HG03457 (cell line): Measurements from ENCODE around the gene SLC36A4.
"Not testable (repeated sequence)": the region's sequence is repeated elsewhere in the genome, so short reads cannot be mapped to it uniquely, and the experiment has no call there.

Source experiments
- ATAC-seq: cut with Tn5 transposase; IDR thresholded peaks from one replicate; pipeline ENCODE4 v1.9.1; 2021; ENCODE audit warnings: moderate number of reproducible peaks; ENCODE audit not compliant: unreplicated experiment

SLC36A4 gene

GRCh38 chr11:93123351-93123898 is 74.4 kb downstream of the SLC36A4 start:
- ATAC-seq: no peak

GRCh38 chr11:93122535-93123235 is 75.1 kb downstream of the SLC36A4 start:
- ATAC-seq: no peak

DNA sequence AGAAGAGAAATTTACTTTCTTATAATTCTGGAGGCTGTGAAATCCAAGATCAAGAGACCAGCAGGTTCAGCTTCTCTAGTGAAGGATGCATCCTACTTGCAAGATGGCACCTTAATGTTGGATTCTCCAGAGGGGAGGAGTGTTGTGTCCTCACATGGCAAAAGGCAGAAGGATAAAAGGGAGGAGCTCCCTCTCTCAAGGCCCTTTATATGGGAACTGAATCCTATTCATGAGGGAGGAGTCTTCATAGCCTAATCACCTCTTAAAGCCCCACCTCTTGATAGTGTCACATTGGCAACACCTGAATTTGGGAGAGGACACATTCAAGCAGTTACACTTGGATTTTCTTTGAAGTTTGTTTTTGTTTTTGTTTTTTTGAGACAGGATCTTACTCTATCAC is 79.5 kb downstream of the SLC36A4 start:
- no peak for ATAC-seq

DNA sequence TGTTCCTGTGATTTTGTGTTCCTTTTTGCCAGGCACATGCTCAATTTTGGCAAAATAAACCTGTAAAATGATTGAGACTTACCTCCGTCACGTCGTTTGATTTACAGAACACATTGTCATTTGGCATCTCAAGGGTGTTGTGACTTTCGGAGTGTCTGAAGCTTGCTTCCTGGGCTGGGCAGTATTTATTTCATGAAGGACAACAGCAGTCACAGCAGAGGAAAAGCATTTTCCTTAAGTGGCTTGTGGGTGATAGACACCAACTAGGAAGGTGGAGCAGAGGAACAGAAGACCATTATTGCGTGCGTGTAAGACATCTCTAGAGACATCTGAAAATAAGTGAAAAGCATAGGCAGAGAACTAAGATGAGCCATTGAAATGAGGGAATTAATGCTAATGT is 80.2 kb downstream of the SLC36A4 start:
- no peak for ATAC-seq

GRCh38 chr11:93116641-93117441 is 81.0 kb downstream of the SLC36A4 start:
- ATAC-seq: no peak

- no peak for ATAC-seq
Observed at GRCh38 chr11:93114304-93114703, 83.5 kb downstream of the SLC36A4 start.

- ATAC-seq: no peak
Observed at GRCh38 chr11:93113824-93114223, 84.0 kb downstream of the SLC36A4 start.

DNA sequence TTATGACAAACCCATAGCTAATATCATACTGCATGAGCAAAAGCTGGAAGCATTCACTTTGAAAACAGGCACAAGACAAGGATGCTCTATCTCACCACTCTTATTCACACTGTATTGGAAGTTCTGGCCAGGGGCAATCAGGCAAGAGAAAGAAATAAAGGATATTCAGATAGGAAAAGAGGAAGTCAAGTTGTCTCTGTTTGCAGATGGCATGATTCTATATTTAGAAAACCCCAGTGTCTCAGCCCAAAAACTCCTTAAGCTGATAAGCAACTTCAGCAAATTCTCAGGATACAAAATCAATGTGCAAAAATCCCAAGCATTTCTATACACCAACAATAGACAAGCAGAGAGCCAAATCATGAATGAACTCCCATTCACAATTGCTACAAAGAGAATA is 86.6 kb downstream of the SLC36A4 start:
- ATAC-seq: not testable (repeated sequence)

DNA sequence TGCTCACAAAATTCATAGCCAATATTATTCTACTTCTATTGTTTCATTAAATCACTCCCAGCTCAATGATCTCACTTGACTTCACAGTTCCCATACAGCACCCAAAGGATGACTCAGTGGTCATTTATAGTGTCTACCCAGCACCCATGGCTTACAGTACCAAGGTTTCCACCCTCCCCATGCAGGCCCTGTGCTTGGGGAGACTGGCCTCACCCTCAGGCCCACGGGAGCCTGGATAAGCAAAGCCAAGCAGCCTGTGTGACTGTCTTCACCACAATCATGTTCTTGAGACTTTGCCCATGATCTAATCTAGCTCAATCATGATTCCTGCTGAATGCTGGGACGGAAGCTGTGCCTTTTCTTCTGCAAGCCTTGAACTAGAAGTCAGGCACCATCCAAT is 97.6 kb downstream of the SLC36A4 start:
- ATAC-seq: no peak

DNA sequence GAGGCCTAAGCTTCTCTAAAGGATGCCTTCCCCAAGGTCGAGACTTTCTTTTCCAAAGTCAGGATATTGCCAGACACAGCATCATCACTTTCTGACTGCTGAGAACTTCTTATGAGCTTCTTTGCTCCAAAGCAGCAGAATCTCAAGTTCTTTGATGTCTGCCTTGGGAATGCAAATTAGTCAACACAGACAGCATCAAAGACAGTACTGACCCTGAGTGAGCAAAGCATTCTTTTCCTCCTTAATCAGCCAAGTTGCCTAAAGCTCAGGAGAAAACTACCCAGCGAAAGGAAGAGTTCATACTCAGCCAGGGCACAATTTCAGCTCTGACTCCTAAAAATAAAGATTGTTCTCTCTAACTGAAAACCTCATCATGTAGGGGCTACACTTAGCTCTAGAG is 98.0 kb downstream of the SLC36A4 start:
- ATAC-seq: no peak
